Activated CD8-positive, alpha-beta memory T cell treated with anti-CD3 and anti-CD28 coated beads, Interleukin-2, amount 50 U/mL, for 1 hour (primary cell): Measurements from ENCODE around the gene POT1.
"Not testable (repeated sequence)": the region's sequence is repeated elsewhere in the genome, so short reads cannot be mapped to it uniquely, and the experiment has no call there.

ENCODE experiments used
- DNase-seq: peaks from one replicate; pipeline ENCODE4 v3.0.0-alpha.2; 2020; ENCODE audit errors: extremely low read depth

Gene POT1

GRCh38 chr7:124929467-124930172 lies at the start of gene POT1:
POT1 (minus strand) TSS chr7:124929825; CDS start chr7:124897173, 32,652 bp downstream.
- peak; percentile 96 for DNase-seq

DNA sequence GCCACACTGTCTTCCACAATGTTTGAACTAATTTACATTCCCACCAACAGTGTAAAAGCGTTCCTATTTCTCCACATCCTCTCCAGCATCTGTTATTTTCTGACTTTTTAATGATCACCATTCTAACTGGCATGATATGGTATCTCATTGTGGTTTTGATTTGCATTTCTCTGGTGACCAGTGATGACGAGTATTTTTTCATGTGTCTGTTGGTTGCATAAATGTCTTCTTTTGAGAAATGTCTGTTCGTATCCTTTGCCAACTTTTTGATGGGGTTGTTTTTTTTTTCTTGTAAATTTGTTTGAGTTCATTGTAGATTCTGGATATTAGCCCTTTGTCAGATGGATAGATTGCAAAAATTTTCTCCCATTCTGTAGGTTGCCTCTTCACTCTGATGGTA lies 45.5 kb upstream of the POT1 start:
- not testable (repeated sequence) for DNase-seq

GRCh38 chr7:124965553-124965952 lies 35.9 kb upstream of the POT1 start:
- DNase-seq = no peak

DNA sequence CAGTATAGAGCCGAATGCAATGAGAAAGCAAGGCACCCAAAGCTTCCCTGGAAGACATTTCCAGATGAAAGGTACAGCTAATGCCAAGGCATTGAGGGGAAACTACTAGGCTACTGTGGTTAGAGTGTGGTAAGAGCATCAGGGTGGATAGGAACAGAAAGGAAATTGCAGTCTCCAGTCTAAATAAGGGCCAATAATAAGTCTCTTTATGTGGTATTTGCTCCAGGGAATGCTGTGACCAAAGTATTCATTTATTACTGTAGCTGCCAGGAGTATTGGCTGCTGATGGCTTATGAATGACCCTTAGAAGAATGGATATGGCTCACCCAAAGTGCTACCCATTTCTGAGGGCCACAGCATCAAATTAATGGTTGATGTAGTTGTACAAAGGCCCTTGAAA lies 30.1 kb upstream of the POT1 start:
- no peak for DNase-seq

- not testable (repeated sequence) for DNase-seq
These were observed 28.3 kb upstream of the POT1 start for GRCh38 chr7:124957952-124958351.

GRCh38 chr7:124956160-124956559 lies 26.5 kb upstream of the POT1 start:
- no peak for DNase-seq

GRCh38 chr7:124954790-124955189 lies 25.2 kb upstream of the POT1 start:
- no peak for DNase-seq

DNA sequence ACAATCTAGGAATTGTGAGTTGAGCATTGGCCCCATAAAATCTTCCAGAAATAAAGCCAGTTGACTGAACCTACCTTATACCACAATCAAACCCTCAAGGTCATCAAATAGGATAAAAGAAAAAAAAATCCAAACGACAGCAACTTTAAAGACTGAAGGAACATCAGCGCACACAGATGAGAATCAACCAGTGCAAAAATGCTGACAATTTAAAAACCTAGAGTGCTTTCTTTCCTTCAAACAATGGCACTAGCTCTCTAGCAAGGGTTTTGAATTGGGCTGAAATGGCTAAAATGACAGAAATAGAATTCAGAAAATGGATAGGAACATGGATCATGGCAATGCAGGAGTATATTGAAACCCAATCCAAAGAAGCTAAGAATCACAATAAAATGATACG lies 16.1 kb upstream of the POT1 start:
- DNase-seq = no peak

DNA sequence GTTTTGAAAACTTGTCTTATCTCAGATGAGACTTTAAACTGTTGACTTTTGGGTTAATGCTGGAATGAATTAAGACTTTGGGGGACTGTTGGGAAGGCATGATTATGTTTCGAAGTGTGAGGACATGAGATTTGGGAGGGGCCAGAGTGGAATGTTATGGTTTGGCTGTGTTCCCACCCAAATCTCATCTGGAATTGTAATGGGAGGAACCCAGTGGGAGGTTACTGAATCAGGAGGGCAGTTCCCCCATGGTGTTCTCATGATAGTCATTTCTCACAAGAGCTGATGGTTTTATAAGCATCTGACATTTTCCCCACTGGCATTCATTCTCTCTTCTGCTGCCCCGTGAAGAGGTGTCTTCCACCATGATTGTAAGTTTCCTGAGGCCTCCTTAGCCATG lies 13.8 kb upstream of the POT1 start:
- DNase-seq = no peak

DNA sequence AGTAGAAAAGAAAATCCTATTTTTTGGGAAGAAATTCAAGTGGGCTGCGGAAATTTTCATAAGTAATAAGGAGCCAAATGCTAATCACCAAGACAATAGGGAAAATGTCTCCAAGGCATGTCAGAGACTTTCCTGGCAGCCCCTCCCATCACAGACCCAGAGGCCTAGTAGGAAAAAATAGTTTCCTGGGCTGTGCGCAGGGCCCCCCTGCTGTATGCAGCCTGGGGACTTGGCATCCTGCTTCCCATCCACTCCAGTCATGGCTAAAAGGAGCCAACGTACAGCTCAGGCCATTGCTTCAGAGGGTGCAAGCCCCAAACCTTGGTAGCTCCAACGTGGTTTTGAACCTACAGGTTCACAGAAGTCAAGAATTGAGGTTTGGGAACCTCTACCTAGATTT lies 12.8 kb upstream of the POT1 start:
- no peak for DNase-seq

- DNase-seq = no peak
These were observed 10.7 kb upstream of the POT1 start for GRCh38 chr7:124940306-124940705.

GRCh38 chr7:124938128-124938527 lies 8.5 kb upstream of the POT1 start:
- no peak for DNase-seq

DNA sequence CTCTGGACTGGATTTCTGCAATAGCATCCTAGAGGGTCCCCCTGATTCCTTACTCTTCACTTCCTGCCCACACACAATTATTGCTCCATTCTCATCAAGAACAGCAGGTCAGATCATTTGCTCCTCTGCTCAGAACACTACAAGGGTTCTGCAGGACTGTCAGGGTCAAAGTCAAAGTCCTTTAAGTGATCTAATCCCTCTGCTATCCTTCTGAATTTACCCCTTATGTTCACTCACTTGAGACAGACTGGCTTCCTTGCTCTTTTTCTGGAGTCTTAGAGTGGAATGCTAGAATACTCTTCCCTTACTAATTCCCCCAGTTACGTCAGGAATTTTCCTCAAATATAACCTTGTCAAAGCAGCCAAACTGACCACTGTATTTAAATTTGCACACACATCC lies 7.5 kb upstream of the POT1 start:
- no peak for DNase-seq

DNA sequence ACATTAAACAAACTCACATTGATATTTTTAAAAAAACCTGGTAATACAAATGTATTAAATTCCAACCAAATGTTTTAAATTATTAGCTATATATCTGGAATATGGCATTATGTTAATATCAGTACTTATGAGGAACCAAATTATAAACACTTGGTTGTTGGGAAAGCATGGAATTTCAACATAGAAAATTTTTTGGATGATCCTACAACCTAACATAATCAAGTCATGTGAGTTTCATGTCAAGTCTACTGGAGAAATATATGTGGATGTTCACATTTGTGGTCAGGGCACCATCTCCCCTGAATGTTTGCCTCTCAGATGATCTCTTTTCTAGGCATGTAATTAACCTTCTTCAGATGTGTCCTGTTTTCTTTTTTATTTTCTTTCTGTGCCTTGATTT lies 5.2 kb upstream of the POT1 start:
- DNase-seq = no peak

DNA sequence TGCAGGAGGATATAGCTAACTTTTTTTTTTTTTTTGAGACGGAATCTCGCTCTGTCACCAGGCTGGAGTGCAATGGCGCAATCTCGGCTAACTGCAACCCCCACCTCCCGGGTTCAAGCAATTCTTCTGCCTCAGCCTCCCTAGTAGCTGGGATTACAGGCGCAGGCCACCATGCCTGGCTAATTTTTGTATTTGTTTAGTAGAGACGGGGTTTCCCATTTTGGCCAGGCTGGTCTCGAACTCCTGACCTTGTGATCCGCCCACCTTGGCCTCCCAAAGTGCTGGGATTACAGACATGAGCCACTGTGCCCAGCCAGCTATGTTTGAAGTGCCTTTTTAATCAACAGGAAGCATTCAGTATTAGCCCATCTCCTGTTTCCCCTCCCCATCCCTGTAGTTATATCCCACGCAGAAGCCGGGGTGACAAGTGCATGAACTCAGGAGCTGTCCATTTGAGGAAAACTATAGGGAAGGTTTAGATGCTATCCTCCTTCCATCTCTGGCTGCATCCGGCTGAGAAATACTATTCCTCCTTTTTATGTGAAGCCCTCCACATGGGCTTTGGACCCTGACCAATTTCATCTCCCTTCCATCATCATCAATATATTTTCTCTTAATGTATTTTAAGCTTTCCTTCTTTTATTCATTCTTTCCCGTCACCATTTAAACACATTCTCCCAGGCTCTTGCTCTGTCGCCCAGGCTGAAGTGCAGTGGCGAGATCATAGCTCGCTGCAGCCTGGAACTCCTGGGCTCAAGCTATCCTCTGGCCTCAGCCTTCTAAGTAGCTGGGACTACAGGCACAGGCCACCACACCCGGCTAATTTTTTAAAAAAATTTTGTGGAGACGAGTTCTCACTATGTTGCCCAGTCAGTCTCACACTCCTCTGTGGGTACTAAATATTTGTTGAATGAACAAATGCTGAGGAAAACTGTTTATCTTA lies 1.3 kb upstream of the POT1 start:
- no peak for DNase-seq

DNA sequence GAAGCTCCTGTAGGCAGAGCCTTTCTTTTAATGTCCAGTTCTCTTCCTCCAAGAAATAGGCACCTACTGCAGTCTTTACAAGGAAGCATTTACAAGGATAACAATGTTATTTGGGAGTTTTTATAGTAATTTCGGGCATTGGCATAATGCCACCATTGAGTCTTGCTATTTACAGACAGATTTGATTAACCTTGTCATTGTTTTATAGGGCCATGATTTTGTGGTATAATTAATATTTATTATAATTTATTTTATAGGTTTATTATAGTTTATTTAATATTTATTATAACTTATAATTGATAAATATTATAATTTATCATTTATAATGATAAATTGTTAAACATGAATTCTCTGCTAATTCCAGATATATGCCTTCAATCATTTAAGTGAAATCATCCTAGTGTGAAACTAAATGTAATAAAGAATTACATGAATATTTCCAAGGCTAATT lies 573 bp upstream of the POT1 start:
- DNase-seq = no peak

DNA sequence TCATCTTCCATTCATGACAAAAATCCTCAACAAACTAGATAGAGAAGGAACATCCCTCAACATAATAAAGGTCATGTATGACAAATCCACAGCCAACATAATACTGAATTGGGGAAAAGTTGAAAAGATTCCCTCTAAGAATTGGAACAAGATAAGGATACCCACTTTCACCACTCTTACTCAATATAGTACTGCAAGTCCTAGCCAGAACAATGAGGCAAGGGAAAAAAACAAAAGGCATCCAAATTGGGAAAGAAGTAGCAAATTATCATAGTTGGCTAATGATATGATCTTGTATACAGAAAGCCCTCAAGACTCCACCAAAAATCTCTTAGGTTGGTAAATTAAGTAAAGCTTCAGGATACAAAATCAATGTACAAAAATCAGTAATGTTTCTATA lies 4.7 kb downstream of the POT1 start:
- DNase-seq = no peak

- no peak for DNase-seq
These were observed 7.4 kb downstream of the POT1 start for GRCh38 chr7:124922200-124922599.

DNA sequence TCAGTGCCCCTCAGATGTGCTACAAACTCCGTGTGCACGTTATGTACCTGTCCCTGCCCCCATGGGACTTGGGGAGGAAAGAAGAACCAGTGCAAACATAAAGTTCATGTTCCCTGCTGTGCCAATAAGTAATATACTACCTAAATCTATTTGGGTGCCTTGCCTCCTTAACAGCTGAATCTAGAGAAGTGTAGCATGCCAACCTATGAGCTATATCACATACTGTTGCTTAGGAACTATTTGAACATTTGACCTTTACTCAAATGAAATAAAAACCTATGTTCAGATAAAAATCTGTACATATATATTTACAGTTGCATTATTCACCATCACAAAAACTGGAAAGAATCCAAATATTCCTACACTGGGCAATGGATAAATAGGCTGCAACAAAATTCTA lies 9.8 kb downstream of the POT1 start:
- no peak for DNase-seq

- DNase-seq = no peak
These were observed 11.0 kb downstream of the POT1 start for GRCh38 chr7:124918662-124919061.

- no peak for DNase-seq
These were observed 14.4 kb downstream of the POT1 start for GRCh38 chr7:124915242-124915641.

DNA sequence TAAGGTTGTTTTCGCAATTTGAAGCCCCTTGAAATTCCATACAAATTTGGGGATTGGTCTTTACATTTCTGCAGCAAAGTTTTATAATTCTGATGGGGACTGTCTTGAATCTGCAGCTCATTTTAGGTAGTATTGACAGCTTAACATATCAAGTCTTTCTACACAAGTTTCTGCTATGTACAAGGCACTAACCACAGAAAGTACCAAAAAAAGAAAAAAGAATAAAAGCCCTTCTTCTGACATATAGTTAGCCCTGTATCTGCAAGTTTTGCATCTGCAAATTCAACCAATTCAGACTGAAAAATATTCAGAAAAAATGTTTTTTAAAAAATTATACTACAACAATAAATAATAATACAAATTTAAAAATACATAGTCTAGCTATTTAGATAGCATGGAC lies 15.3 kb downstream of the POT1 start:
- no peak for DNase-seq

DNA sequence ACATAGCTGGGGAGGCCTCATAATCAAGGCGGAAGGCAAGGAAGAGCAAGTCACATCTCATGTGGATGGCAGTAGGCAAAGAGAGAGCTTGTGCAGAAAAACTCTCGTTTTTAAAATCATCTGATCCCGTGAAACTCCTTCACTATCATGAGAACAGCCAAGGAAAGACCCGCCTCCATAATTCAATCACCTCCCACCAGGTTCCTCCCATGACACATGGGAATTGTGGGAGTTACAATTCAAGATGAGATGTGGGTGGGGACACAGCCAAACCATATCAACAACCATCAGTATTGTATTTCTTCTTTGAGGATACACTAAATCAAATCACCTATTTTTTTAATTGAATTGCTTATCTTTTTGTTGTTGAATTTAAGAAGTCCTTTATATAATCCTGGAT lies 16.7 kb downstream of the POT1 start:
- DNase-seq = no peak
